ENCODE results near the gene P2RX2. TPM values are rescaled to one million over a fixed set of nuclear protein-coding genes. Genes with fewer than 3 reads are reported as not detected.

The P2RX2 gene
- total and polyA plus RNA-seq, 2 experiments from 2014 or later, result not detected

DNA sequence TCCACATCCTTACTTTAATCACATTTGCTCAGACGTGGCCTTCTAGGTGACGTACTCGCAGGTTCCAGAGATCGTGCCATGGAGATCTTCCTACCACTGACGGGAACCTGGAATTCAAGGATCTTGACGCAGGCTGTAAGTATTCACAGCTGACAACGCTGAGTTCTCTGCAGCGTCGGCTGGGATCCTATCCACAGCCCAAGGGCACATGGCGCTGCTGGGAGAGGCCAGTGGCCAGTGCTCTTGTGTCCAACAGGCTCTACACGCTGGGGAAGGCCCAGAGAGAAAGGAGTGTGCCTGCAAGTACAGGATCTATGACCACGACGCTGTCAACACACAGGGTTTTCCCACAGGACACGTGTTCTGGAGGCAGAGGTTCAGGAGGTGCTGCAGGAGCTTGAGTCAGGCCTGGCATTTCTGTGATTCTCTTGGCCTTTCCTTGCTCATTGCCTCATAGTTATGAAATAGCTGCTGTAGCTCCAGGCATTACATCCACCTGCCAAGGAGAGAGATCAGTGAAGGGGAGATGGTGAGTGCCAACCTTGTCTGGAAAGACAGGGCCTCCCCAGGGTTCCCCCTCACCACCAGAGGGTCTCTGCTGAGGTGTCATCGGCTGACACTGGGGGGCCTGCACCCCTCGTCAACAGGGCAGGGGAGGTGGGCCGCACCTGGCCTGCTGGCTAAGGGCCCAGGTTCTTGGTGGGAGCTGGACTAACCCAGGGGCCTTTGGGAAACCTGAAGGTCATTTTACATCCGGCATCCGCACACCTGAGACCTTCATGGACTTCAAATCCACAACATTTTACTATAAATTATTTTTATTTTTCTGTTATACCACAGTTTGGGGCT is 29.5 kb upstream of the P2RX2 start:
- Histone ChIP-seq H3K4me1 (ENCODE audit: low read depth) (no peaks in the 10 kb centered on the region), H3K27me3 (peaks cover 89% of the 10 kb centered on the region), H3K4me3 (no peak overlapping the region), H3K9me3 (ENCODE audit: low read depth) (no peaks in the 10 kb centered on the region), H3K36me3 (no peaks in the 10 kb centered on the region), H3K27ac (no peak overlapping the region)
- no peak for DNase-seq (ENCODE audit: low read depth in 1 of 2, low spot score in 1 of 2)
- TF ChIP-seq, protein P1, sequence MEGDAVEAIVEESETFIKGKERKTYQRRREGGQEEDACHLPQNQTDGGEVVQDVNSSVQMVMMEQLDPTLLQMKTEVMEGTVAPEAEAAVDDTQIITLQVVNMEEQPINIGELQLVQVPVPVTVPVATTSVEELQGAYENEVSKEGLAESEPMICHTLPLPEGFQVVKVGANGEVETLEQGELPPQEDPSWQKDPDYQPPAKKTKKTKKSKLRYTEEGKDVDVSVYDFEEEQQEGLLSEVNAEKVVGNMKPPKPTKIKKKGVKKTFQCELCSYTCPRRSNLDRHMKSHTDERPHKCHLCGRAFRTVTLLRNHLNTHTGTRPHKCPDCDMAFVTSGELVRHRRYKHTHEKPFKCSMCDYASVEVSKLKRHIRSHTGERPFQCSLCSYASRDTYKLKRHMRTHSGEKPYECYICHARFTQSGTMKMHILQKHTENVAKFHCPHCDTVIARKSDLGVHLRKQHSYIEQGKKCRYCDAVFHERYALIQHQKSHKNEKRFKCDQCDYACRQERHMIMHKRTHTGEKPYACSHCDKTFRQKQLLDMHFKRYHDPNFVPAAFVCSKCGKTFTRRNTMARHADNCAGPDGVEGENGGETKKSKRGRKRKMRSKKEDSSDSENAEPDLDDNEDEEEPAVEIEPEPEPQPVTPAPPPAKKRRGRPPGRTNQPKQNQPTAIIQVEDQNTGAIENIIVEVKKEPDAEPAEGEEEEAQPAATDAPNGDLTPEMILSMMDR (IDR thresholded peaks at IDR 0.05; ENCODE audit: low read depth, low read length), result no peak

DNA sequence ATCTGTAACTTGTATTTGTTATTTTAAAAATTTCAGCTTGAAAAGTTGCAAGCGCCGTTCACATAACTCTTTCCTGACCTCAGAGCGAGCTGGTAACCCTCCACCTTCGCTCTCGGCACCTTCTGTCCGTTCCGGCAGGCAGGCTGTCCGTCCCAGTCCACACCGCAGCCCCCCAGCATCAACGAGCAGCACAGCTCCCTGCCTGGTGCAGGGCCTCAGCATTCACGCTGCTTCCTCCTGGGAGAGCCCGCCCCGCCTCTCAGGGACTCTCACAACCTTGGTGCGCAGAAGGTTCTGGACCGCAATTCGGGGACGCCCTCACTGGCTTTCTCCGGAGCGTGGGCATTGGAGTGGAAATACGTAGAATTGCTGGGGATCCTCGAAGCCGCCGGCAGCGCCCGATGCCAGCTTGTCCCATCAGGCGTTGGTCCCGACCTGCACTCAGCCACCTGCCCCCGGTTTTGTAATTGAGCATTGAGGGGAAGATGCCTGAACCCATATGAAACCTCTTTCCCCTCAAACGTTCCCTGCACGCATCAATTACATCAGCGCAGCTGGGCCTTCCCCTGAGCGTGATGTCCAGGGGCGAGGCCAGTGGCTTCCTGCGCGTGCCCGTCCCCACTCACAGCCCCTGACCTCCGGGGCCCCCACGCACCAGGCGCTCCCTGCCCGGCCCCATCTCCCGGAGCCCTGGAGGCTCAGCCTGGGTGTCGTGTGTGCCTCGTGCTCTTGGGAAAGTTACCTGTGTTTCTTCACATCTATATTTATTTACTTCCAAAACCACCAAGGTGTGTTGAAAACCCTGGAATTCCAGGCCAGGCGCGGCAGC is 27.3 kb upstream of the P2RX2 start:
- no peaks in the 10 kb centered on the region for H3K36me3 ChIP-seq
- H3K27ac ChIP-seq, result no peak overlapping the region
- H3K27me3 ChIP-seq, result peaks cover 73% of the 10 kb centered on the region
- TF ChIP-seq, protein P1 (IDR thresholded peaks at IDR 0.05; ENCODE audit: low read depth, low read length), result no peak
- no peaks in the 10 kb centered on the region for H3K9me3 ChIP-seq (ENCODE audit: low read depth)
- H3K4me1 ChIP-seq (ENCODE audit: low read depth), result no peaks in the 10 kb centered on the region
- no peak for DNase-seq (ENCODE audit: low read depth in 1 of 2, low spot score in 1 of 2)
- no peak overlapping the region for H3K4me3 ChIP-seq

DNA sequence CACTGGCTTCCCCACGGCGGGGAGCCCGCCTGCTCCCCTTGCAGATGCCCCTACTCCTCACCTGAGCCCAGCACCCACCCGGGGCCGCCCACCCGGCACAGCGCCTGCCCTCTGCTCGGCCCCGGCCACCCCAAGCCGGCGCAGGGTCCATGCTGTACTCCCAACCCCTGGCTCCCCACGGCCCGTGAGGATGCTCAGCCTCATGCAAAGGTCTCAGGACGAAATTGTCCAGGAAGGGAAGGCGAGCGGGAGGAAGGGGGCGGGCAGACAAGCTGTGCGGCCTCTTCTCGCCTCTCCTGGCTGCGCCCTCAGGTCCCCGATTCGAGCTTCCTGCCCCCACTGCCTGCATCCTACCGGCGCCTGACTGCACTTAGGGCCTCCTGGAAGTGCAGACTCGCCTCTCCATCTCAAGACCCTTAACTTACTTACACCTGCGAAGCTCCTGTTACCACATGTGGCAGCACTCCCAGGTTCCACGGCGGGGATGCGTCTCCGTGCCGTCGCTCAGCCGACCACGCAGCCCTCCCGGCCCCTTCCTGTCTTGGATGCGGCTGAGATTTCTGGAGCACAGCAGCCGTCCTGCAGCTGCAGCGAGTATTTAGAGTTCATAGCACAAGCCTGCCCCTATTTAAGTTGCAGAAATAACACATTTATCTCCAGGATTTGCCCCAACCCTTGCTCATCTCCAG is 26.1 kb upstream of the P2RX2 start:
- H3K4me3 ChIP-seq, result no peak overlapping the region
- no peak overlapping the region for H3K27ac ChIP-seq
- no peak for DNase-seq (ENCODE audit: low read depth in 1 of 2, low spot score in 1 of 2)
- no peaks in the 10 kb centered on the region for H3K36me3 ChIP-seq
- TF ChIP-seq, protein P1 (IDR thresholded peaks at IDR 0.05; ENCODE audit: low read depth, low read length), result no peak
- H3K4me1 ChIP-seq (ENCODE audit: low read depth), result no peaks in the 10 kb centered on the region
- H3K9me3 ChIP-seq (ENCODE audit: low read depth), result no peaks in the 10 kb centered on the region
- H3K27me3 ChIP-seq, result peaks cover 61% of the 10 kb centered on the region

DNA sequence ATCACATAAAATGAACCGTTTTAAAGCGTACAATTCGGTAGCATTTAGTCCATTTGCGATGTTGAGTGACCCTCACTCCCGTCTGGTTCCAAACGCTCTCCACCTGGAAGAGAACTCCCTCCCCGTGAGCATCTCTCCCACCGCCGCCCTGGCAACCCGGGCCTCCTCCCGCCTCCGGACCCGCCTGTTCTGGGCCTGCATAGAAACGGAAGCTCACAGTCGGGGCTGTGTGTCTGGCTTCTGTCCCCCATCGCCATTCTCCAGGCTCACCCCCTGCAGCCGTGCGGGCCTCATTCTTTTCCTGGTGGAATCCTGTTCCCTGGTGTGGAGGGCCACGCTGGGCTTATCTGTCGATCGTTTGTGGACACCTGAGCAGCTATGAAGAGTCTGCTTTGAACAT is 25.5 kb upstream of the P2RX2 start:
- peaks cover 55% of the 10 kb centered on the region for H3K27me3 ChIP-seq
- DNase-seq (ENCODE audit: low read depth in 1 of 2, low spot score in 1 of 2), result no peak

DNA sequence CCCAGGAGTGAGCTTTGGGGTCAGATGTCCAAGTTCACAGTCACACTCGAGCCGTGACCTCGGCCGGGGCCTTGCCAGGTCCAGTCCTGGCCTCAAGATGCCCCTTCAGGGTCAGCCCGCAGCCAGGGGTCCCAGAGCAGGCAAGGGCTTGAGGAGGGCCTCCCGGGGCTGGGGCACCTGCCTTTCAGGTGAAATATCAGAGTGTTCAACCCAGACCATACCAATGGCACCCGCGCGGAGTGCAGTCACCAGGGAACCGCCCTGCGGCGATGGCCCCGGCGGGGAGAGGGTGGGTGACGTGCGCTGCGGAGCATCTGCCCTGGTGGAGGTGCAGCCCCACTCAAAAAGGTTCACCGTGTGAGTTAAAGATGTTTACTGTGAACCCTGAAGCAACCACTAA is 25.1 kb upstream of the P2RX2 start:
- Histone ChIP-seq H3K9me3 (ENCODE audit: low read depth) (no peaks in the 10 kb centered on the region), H3K4me1 (ENCODE audit: low read depth) (no peaks in the 10 kb centered on the region), H3K27ac (no peak overlapping the region), H3K36me3 (no peaks in the 10 kb centered on the region), H3K4me3 (no peak overlapping the region), H3K27me3 (peaks cover 51% of the 10 kb centered on the region)
- no peak for DNase-seq (ENCODE audit: low read depth in 1 of 2, low spot score in 1 of 2)
- TF ChIP-seq, protein P1 (IDR thresholded peaks at IDR 0.05; ENCODE audit: low read depth, low read length), result no peak

More for the DNA sequence above, 25.5 kb upstream of the P2RX2 start:
- no peak overlapping the region for H3K4me3 ChIP-seq
- no peak overlapping the region for H3K27ac ChIP-seq
- no peaks in the 10 kb centered on the region for H3K4me1 ChIP-seq (ENCODE audit: low read depth)
- H3K36me3 ChIP-seq, result no peaks in the 10 kb centered on the region
- TF ChIP-seq, protein P1 (IDR thresholded peaks at IDR 0.05; ENCODE audit: low read depth, low read length), result no peak
- no peaks in the 10 kb centered on the region for H3K9me3 ChIP-seq (ENCODE audit: low read depth)
